ENCODE results near the gene SLC2A3.

GRCh38 chr12:7947011-7947410 is 11.0 kb upstream of the SLC2A3 start:
- no peak for TF ChIP-seq CTCF (IDR thresholded peaks at IDR 0.05)
- TF ChIP-seq ZFX (IDR thresholded peaks at IDR 0.05; ENCODE audit: borderline replicate concordance), result no peak
